Forelimb muscle (tissue), 1 donor: Measurements from ENCODE around the gene RPS6KA4. TPM values are rescaled to one million over a fixed set of nuclear protein-coding genes. Genes with fewer than 3 reads are reported as not detected.

ENCODE experiments used
- DNase-seq: peaks from one replicate; pipeline ENCODE4 v3.0.0-alpha.2; 2013; ENCODE audit warnings: low read depth
- polyA plus RNA-seq: library from polyadenylated mRNA; unstranded; fragments of 120-200 nt; gene quantifications from one replicate; pipeline ENCODE4 v1.2.1, GENCODE V29; 2013; ENCODE audit not compliant: insufficient read length

The RPS6KA4 gene
- polyA plus RNA-seq, 1 donor = 12.3 TPM

- no peak for DNase-seq
These were observed 60.4 kb downstream of the RPS6KA4 start for GRCh38 chr11:64419257-64419790.

- no peak for DNase-seq
These were observed 61.0 kb downstream of the RPS6KA4 start for GRCh38 chr11:64419818-64420485.

Other genes starting within 250 kb of the RPS6KA4 start
- 68.0 TPM for gene MACROD1, start 193.0 kb upstream of the RPS6KA4 start, polyA plus RNA-seq
- gene STIP1, start 173.0 kb upstream of the RPS6KA4 start, polyA plus RNA-seq = 137 TPM
- 7.4 TPM for gene FERMT3, start 152.4 kb upstream of the RPS6KA4 start, polyA plus RNA-seq
- 69.1 TPM for gene TRPT1, start 133.0 kb upstream of the RPS6KA4 start, polyA plus RNA-seq
- 19.8 TPM for gene NUDT22, start 132.9 kb upstream of the RPS6KA4 start, polyA plus RNA-seq
- gene DNAJC4, start 128.6 kb upstream of the RPS6KA4 start, polyA plus RNA-seq = 65.1 TPM
- gene VEGFB, start 124.6 kb upstream of the RPS6KA4 start, polyA plus RNA-seq = 94.3 TPM
- 43.2 TPM for gene FKBP2, start 118.1 kb upstream of the RPS6KA4 start, polyA plus RNA-seq
- 192 TPM for gene PPP1R14B, start 112.2 kb upstream of the RPS6KA4 start, polyA plus RNA-seq
- gene PLCB3, start 107.6 kb upstream of the RPS6KA4 start, polyA plus RNA-seq = 9.7 TPM
- gene BAD, start 74.5 kb upstream of the RPS6KA4 start, polyA plus RNA-seq = 27.5 TPM
- 22.0 TPM for gene GPR137, start 73.3 kb upstream of the RPS6KA4 start, polyA plus RNA-seq
- gene KCNK4, start 67.9 kb upstream of the RPS6KA4 start, polyA plus RNA-seq = not detected
- not detected for gene CATSPERZ, start 58.8 kb upstream of the RPS6KA4 start, polyA plus RNA-seq
- 35.5 TPM for gene ESRRA, start 53.6 kb upstream of the RPS6KA4 start, polyA plus RNA-seq
- gene TRMT112, start 41.6 kb upstream of the RPS6KA4 start, polyA plus RNA-seq = 154 TPM
- gene PRDX5, start 41.0 kb upstream of the RPS6KA4 start, polyA plus RNA-seq = 133 TPM
- gene CCDC88B, start 19.0 kb upstream of the RPS6KA4 start, polyA plus RNA-seq = 3.9 TPM
- not detected for gene SLC22A11, start 196.8 kb downstream of the RPS6KA4 start, polyA plus RNA-seq
- gene SLC22A12, start 232.1 kb downstream of the RPS6KA4 start, polyA plus RNA-seq = not detected